MM.1S (cell line): Measurements from ENCODE around the gene VTN.

Experiments
- DNase-seq: peaks from one replicate; pipeline ENCODE4 v3.0.0-alpha.2; 2015
- H2AFZ ChIP-seq: fragments of 300-600 bp; sonication (generic); 2 replicates; pipeline ENCODE4 v1.6.0; 2016; ENCODE audit warnings: antibody characterized with exemption, low read length
- H3F3A ChIP-seq: fragments of 300-600 bp; sonication (generic); 2 replicates; pipeline ENCODE4 v1.6.1; 2016; ENCODE audit warnings: mild to moderate bottlenecking, antibody characterized with exemption, low read length, moderate library complexity, mixed read lengths; ENCODE audit not compliant: insufficient read depth
- H3K27ac ChIP-seq: fragments of 300-600 bp; sonication (generic); 2 replicates; pipeline ENCODE4 v1.5.1; 2016; ENCODE audit warnings: mild to moderate bottlenecking, low read length
- H3K27me3 ChIP-seq: fragments of 300-600 bp; sonication (generic); replicated peaks from 2 replicates; pipeline ENCODE4 v1.6.0; 2016; ENCODE audit warnings: low read length; ENCODE audit not compliant: insufficient read depth
- H3K36me3 ChIP-seq: fragments of 300-600 bp; sonication (generic); replicated peaks from 2 replicates; pipeline ENCODE4 v1.6.1; 2016; ENCODE audit warnings: mild to moderate bottlenecking, low read length, mixed read lengths; ENCODE audit not compliant: insufficient read depth
- H3K4me1 ChIP-seq: fragments of 300-600 bp; sonication (generic); 2 replicates; pipeline ENCODE4 v1.6.1; 2016; ENCODE audit warnings: low read length, mixed read lengths
- H3K4me2 ChIP-seq: fragments of 300-600 bp; sonication (generic); 2 replicates; pipeline ENCODE4 v1.6.0; 2016; ENCODE audit warnings: low read depth, low read length
- H3K4me3 ChIP-seq: fragments of 300-600 bp; sonication (generic); 2 replicates; pipeline ENCODE4 v1.5.1; 2016; ENCODE audit warnings: low read length, mixed read lengths
- H3K79me2 ChIP-seq: fragments of 300-600 bp; sonication (generic); 2 replicates; pipeline ENCODE4 v1.6.1; 2016; ENCODE audit warnings: mixed run types, low read length, mixed read lengths
- H3K9ac ChIP-seq: fragments of 300-600 bp; sonication (generic); 2 replicates; pipeline ENCODE4 v1.6.1; 2016; ENCODE audit warnings: low read length, mixed read lengths
- H3K9me2 ChIP-seq: fragments of 300-600 bp; sonication (generic); replicated peaks from 2 replicates; pipeline ENCODE4 v1.6.1; 2016; ENCODE audit warnings: mild to moderate bottlenecking, low read length, mixed read lengths; ENCODE audit not compliant: insufficient read depth
- H3K9me3 ChIP-seq: fragments of 300-600 bp; sonication (generic); replicated peaks from 2 replicates; pipeline ENCODE4 v1.6.1; 2016; ENCODE audit warnings: mild to moderate bottlenecking, low read length, mixed read lengths; ENCODE audit not compliant: insufficient read depth
- H4K20me1 ChIP-seq: fragments of 300-600 bp; sonication (generic); 2 replicates; pipeline ENCODE4 v1.6.1; 2016; ENCODE audit warnings: mild to moderate bottlenecking, low read length, moderate library complexity, mixed read lengths; ENCODE audit not compliant: insufficient read depth
- CTCF ChIP-seq: fragments of 300-600 bp; sonication (generic); IDR thresholded peaks from 2 replicates; pipeline ENCODE4 v1.5.1; 2016; ENCODE audit warnings: antibody characterized with exemption, low read length, mixed read lengths
- EZH2 ChIP-seq: fragments of 300-600 bp; sonication (generic); optimal IDR thresholded peaks from 2 replicates; pipeline ENCODE3; 2017; ENCODE audit warnings: low read depth, mild to moderate bottlenecking, antibody characterized with exemption, low read length, mixed read lengths
- EZH2phosphoT487 ChIP-seq: fragments of 300-600 bp; sonication (generic); IDR thresholded peaks from 2 replicates; pipeline ENCODE4 v1.6.1; 2018; ENCODE audit warnings: antibody characterized with exemption, low read length

Gene VTN

DNA sequence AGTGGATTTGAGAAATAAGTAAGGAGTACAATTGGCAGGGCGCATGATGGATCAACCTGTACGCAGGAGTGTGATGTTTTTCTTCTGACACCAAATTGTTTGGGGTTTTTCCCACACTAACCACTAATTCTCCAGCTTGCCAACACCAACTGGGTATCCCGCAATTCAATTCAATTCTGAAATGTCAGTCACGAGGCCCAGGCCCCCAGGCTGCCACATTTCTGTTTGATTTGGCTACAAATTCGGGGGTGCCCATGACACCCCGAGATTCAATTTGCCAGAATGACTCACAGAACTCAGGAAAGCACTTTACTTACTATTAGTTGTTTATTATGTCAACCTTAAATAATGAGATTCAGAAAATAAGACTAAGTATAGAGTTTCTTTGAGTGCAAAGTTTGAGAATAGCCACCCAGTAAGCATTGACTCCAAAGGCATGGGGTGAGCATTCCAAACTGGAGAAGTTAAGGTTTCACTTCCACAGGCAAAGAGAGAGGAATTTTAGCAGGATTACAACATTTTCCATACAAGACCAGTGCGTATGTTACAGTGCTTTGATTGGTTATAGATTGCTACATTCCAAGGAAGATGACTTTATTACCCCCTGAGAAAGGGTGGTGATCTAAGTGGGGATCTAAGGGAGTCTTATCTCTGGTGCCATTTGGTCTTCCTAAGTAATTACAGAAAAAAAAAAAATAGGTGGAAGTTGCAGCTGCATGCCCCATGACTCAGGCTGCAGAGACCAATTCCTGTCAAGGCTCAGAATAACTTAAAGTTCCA lies 24.4 kb upstream of the VTN start:
- no peak for TF ChIP-seq CTCF
- TF ChIP-seq EZH2phosphoT487 = no peak
- no peak for TF ChIP-seq EZH2
- no peaks in the 10 kb centered on the region for H4K20me1 ChIP-seq
- H3K27me3 ChIP-seq = no peaks in the 10 kb centered on the region
- H3K9me2 ChIP-seq = no peaks in the 10 kb centered on the region
- H3K9me3 ChIP-seq = no peaks in the 10 kb centered on the region
- H3K4me1 ChIP-seq = no peaks in the 10 kb centered on the region
- no peaks in the 10 kb centered on the region for H3K36me3 ChIP-seq
- no peak overlapping the region for H3K27ac ChIP-seq
- no peak overlapping the region for H3K9ac ChIP-seq
- no peak overlapping the region for H3K4me3 ChIP-seq
- no peaks in the 10 kb centered on the region for H3F3A ChIP-seq
- no peaks in the 10 kb centered on the region for H3K79me2 ChIP-seq
- H2AFZ ChIP-seq = no peak overlapping the region
- DNase-seq = no peak
- no peak overlapping the region for H3K4me2 ChIP-seq

DNA sequence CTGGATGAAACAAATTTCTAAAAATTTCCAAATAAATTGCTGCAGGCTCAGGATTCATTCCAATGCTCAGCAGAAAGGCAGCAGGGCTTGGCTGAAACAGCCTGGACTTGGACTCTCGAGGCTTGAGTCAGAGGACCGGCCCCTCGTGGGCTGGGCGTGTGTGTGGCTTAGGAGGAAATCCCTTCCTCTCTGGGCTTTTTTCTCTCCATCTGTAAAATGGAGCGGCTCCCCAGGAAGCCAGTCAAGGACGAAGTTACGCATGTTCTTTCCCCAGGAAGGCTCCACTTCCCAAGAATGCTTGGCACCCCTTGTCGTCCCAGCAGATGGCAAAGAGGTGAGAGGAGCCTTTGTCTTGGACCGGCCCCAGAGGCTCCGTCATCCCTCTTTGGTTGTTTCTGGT lies 22.4 kb upstream of the VTN start:
- no peaks in the 10 kb centered on the region for H3K79me2 ChIP-seq
- H3K9me3 ChIP-seq = no peaks in the 10 kb centered on the region
- no peaks in the 10 kb centered on the region for H3K36me3 ChIP-seq
- H3K27ac ChIP-seq = no peak overlapping the region
- no peaks in the 10 kb centered on the region for H4K20me1 ChIP-seq
- no peak overlapping the region for H3K9ac ChIP-seq
- H3K9me2 ChIP-seq = no peaks in the 10 kb centered on the region
- no peaks in the 10 kb centered on the region for H3K4me1 ChIP-seq
- no peak for TF ChIP-seq EZH2phosphoT487
- no peak for TF ChIP-seq EZH2
- no peak for TF ChIP-seq CTCF
- H3K4me3 ChIP-seq = no peak overlapping the region
- no peaks in the 10 kb centered on the region for H3F3A ChIP-seq
- H3K27me3 ChIP-seq = no peaks in the 10 kb centered on the region
- no peak for DNase-seq
- no peak overlapping the region for H2AFZ ChIP-seq
- no peak overlapping the region for H3K4me2 ChIP-seq

DNA sequence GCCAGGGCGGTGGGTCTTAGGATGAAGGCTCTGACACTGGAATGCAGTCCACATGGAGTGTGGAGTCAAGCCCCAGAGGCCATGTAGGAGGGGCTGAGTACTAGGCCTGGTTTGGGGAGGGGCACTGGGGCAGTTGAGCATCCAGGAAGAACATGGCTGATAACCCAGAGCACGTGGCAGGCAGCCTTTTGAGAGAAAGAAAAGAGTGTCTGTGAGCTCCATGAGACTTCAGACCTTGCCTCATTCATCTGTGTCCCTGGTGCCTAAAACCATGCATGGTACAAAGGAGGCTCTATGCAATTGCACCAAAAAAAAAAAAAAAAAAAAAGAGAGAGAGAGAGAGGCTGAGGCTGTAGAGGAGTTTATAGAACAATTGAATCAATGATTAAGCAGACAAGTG lies 21.3 kb upstream of the VTN start:
- no peaks in the 10 kb centered on the region for H3F3A ChIP-seq
- H3K27me3 ChIP-seq = no peaks in the 10 kb centered on the region
- TF ChIP-seq EZH2phosphoT487 = no peak
- TF ChIP-seq EZH2 = no peak
- no peak for TF ChIP-seq CTCF
- H3K4me2 ChIP-seq = no peak overlapping the region
- H3K9me3 ChIP-seq = no peaks in the 10 kb centered on the region
- no peak overlapping the region for H3K27ac ChIP-seq
- no peak overlapping the region for H3K9ac ChIP-seq
- no peaks in the 10 kb centered on the region for H3K79me2 ChIP-seq
- no peak overlapping the region for H2AFZ ChIP-seq
- no peaks in the 10 kb centered on the region for H3K36me3 ChIP-seq
- H3K4me3 ChIP-seq = no peak overlapping the region
- H3K9me2 ChIP-seq = no peaks in the 10 kb centered on the region
- H3K4me1 ChIP-seq = no peaks in the 10 kb centered on the region
- no peaks in the 10 kb centered on the region for H4K20me1 ChIP-seq
- no peak for DNase-seq
